UCSD-AML1 (cell line): ENCODE data around the gene NOXO1.
"Not testable (repeated sequence)": the region's sequence is repeated elsewhere in the genome, so short reads cannot be mapped to it uniquely, and the experiment has no call there.

Experiments
- DNase-seq: peaks from one replicate; lab custom pipeline; 2025; ENCODE audit not compliant: unreplicated experiment; lab: John Stamatoyannopoulos, UW

Gene NOXO1

GRCh38 chr16:1963806-1964505 is 17.3 kb downstream of the NOXO1 start:
- peak; percentile 68 for DNase-seq

- not testable (repeated sequence) for DNase-seq
These were observed 18.8 kb downstream of the NOXO1 start for GRCh38 chr16:1962161-1963153.

- no peak for DNase-seq
These were observed 19.6 kb downstream of the NOXO1 start for GRCh38 chr16:1961651-1962067.

GRCh38 chr16:1960665-1961630 is 20.3 kb downstream of the NOXO1 start:
- DNase-seq, result peak; percentile 64

GRCh38 chr16:1959269-1960039 is 21.8 kb downstream of the NOXO1 start, which contains the start of gene NDUFB10:
NDUFB10 (plus strand) TSS chr16:1959538; CDS start chr16:1959625, 87 bp downstream.
- DNase-seq, result peak; percentile 94

- no peak for DNase-seq
These were observed 22.5 kb downstream of the NOXO1 start for GRCh38 chr16:1958715-1959268.

GRCh38 chr16:1958143-1958491 is 23.2 kb downstream of the NOXO1 start:
- DNase-seq, result not testable (repeated sequence)

GRCh38 chr16:1957434-1958142 is 23.7 kb downstream of the NOXO1 start:
- DNase-seq, result not testable (repeated sequence)

GRCh38 chr16:1953734-1954133 is 27.5 kb downstream of the NOXO1 start:
- no peak for DNase-seq

GRCh38 chr16:1950559-1950958 is 30.7 kb downstream of the NOXO1 start:
- no peak for DNase-seq

GRCh38 chr16:1950047-1950446 is 31.2 kb downstream of the NOXO1 start:
- DNase-seq, result no peak

- no peak for DNase-seq
These were observed 31.8 kb downstream of the NOXO1 start for GRCh38 chr16:1949507-1949906.

GRCh38 chr16:1947369-1947670 is 33.9 kb downstream of the NOXO1 start:
- DNase-seq, result no peak

- no peak for DNase-seq
These were observed 34.5 kb downstream of the NOXO1 start for GRCh38 chr16:1946495-1947368.

GRCh38 chr16:1945559-1946391 is 35.5 kb downstream of the NOXO1 start:
- no peak for DNase-seq

- DNase-seq, result no peak
These were observed 36.6 kb downstream of the NOXO1 start for GRCh38 chr16:1944612-1945199.
